C4-2B (cell line): ENCODE results near the gene FBXL4.

Experiments
- ZFX ChIP-seq: fragments of 450-650 bp; IDR thresholded peaks from 2 replicates; pipeline ENCODE4 v1.6.1; 2017
- TF ChIP-seq, protein P1 (sequence below): fragments of 450-650 bp; conservative IDR thresholded peaks from 2 replicates; pipeline ENCODE4 v1.5.1; 2017; ENCODE audit warnings: mild to moderate bottlenecking

DNA sequence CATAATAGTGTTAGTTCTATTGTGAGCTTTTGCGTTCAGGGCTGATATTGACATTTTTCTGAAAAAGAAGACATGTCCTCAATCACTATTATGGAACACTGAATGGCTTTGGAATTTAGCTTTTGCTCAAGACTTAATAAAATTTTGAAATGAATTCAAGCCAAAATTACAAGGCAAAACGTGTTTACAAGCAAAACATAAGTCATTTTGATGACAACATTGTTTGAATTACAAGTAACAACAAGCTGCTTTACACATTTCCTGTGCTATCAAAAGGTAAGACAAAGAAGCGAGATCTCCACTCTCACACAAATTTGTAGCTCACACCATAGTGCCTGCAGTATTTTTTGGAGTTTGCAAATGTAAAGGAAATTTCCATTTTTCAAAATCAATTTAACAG, 75.9 kb downstream of the FBXL4 start:
- TF ChIP-seq, protein P1, sequence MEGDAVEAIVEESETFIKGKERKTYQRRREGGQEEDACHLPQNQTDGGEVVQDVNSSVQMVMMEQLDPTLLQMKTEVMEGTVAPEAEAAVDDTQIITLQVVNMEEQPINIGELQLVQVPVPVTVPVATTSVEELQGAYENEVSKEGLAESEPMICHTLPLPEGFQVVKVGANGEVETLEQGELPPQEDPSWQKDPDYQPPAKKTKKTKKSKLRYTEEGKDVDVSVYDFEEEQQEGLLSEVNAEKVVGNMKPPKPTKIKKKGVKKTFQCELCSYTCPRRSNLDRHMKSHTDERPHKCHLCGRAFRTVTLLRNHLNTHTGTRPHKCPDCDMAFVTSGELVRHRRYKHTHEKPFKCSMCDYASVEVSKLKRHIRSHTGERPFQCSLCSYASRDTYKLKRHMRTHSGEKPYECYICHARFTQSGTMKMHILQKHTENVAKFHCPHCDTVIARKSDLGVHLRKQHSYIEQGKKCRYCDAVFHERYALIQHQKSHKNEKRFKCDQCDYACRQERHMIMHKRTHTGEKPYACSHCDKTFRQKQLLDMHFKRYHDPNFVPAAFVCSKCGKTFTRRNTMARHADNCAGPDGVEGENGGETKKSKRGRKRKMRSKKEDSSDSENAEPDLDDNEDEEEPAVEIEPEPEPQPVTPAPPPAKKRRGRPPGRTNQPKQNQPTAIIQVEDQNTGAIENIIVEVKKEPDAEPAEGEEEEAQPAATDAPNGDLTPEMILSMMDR = no peak
- TF ChIP-seq ZFX = no peak
